Activated naive CD4-positive, alpha-beta T cell treated with anti-CD3 and anti-CD28 coated beads, Interleukin-2, amount 50 U/mL, for 72 hours (primary cell): ENCODE results near the gene TBCK. TPM values are rescaled to one million over a fixed set of nuclear protein-coding genes. Genes with fewer than 3 reads are reported as not detected.

ENCODE experiments used
- ATAC-seq, 2 donors: fragments of 150-1000 bp; cut with Tn5 transposase; 2 replicates each; pipeline ENCODE4 v1.10.0; 2021; ENCODE audit warnings: mild to moderate bottlenecking in 2 of 2, moderate library complexity in 2 of 2
- DNase-seq, 2 donors: peaks; one replicate each; pipeline ENCODE4 v3.0.0; 2021 to 2022; ENCODE audit warnings: low spot score in 2 of 2
- H3K27ac Mint-ChIP-seq, 2 donors: one replicate each; pipeline ENCODE4 v1.8.0; 2022; ENCODE audit warnings: mild to moderate bottlenecking in 2 of 2, mixed read lengths in 2 of 2
- H3K36me3 Mint-ChIP-seq, 2 donors: one replicate each; pipeline ENCODE4 v1.8.0; 2022; ENCODE audit warnings: mixed read lengths in 2 of 2
- H3K9me3 Mint-ChIP-seq, 2 donors: one replicate each; pipeline ENCODE4 v1.8.0; 2022; ENCODE audit warnings: mixed read lengths in 2 of 2
- total RNA-seq, 2 donors: library from RNA; stranded (reverse); gene quantifications; one replicate each; pipeline ENCODE4 v1.2.3, GENCODE V29; 2022

TBCK gene
- total RNA-seq, 2 donors from 2014 or later: 17.6 to 45.9 TPM

- Mint-ChIP-seq H3K36me3 (peaks cover 87 to 88% of the 10 kb centered on the region in 2 donors), H3K9me3 (peaks cover 49% of the 10 kb centered on the region in 2 donors), H3K27ac (no peak overlapping the region)
- ATAC-seq: no peak
- no peak for DNase-seq
These were observed 236.4 kb downstream of the TBCK start for GRCh38 chr4:106079616-106080015.

- Mint-ChIP-seq H3K9me3 (peaks cover 7% of the 10 kb centered on the region in 2 donors), H3K27ac (no peak overlapping the region), H3K36me3 (peaks cover 4 to 6% of the 10 kb centered on the region in 2 donors)
- ATAC-seq (no peak), DNase-seq (no peak)
These were observed 251.0 kb downstream of the TBCK start for GRCh38 chr4:106065018-106065417.

GRCh38 chr4:106063009-106063408, 253.0 kb downstream of the TBCK start:
- no peak overlapping the region for H3K27ac Mint-ChIP-seq
- H3K36me3 Mint-ChIP-seq: peaks cover 0 to 4% of the 10 kb centered on the region in 2 donors
- H3K9me3 Mint-ChIP-seq: peaks cover 0 to 7% of the 10 kb centered on the region in 2 donors
- no peak for ATAC-seq
- no peak for DNase-seq

DNA sequence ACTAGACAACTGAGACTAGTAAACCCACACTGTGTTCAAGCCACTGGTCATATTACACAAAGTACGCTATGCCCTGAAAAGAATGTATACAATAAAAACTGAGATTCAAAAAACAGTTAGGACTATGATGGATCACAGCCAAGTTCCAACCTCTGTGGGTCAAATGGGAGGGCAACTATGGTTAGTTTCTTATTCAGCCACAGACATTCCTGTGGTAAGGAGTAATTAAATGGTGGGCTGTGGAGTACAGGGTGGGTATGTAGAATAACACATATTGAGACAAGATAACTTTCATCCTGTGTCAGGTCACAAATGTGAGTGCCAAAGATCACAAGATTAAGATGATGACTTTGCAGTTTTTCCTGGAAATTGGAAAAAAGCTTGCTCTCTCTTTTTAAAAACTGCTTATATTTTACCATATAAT, 253.5 kb downstream of the TBCK start:
- no peak overlapping the region for H3K27ac Mint-ChIP-seq
- H3K36me3 Mint-ChIP-seq: peaks cover 0 to 4% of the 10 kb centered on the region in 2 donors
- DNase-seq: no peak
- no peak for ATAC-seq
- H3K9me3 Mint-ChIP-seq: peaks cover 0 to 7% of the 10 kb centered on the region in 2 donors

GRCh38 chr4:106058921-106059320, 257.1 kb downstream of the TBCK start:
- no peaks in the 10 kb centered on the region for H3K9me3 Mint-ChIP-seq
- DNase-seq: no peak
- no peak overlapping the region for H3K27ac Mint-ChIP-seq
- no peak for ATAC-seq
- peaks cover 0 to 4% of the 10 kb centered on the region in 2 donors for H3K36me3 Mint-ChIP-seq

GRCh38 chr4:106056914-106057313, 259.1 kb downstream of the TBCK start:
- ATAC-seq: no peak
- no peaks in the 10 kb centered on the region for H3K9me3 Mint-ChIP-seq
- no peak overlapping the region for H3K27ac Mint-ChIP-seq
- H3K36me3 Mint-ChIP-seq: peaks cover 0 to 4% of the 10 kb centered on the region in 2 donors
- no peak for DNase-seq

DNA sequence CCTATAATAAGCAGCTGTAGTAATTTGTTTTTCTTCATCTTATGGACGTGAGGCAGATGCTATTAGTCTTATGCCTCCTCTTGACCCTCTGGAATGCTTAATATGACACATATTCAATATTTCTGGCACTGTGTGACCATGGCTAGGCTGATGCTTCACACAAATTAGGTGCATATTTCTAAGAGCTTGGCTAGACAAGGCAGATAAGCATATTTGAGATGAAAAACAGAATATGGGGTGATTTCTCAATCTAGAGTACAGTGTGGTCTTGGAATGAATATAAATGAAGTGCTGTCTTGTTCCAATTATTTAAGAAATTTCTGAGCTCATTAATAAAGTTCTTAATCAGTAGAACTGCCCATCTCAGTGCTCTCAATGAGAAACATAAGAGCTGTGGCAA, 264.5 kb downstream of the TBCK start:
- Mint-ChIP-seq H3K9me3 (no peaks in the 10 kb centered on the region), H3K36me3 (peaks cover 0 to 8% of the 10 kb centered on the region in 2 donors), H3K27ac (no peak overlapping the region)
- ATAC-seq (no peak), DNase-seq (no peak)

- H3K9me3 Mint-ChIP-seq: no peaks in the 10 kb centered on the region
- DNase-seq (no peak), ATAC-seq (no peak)
- peaks cover 0 to 16% of the 10 kb centered on the region in 2 donors for H3K36me3 Mint-ChIP-seq
- H3K27ac Mint-ChIP-seq: no peak overlapping the region
These were observed 266.5 kb downstream of the TBCK start for GRCh38 chr4:106049490-106049889.

- no peak for DNase-seq
- Mint-ChIP-seq H3K27ac (no peak overlapping the region), H3K9me3 (no peaks in the 10 kb centered on the region), H3K36me3 (peaks cover 0 to 16% of the 10 kb centered on the region in 2 donors)
- ATAC-seq: no peak
These were observed 267.6 kb downstream of the TBCK start for GRCh38 chr4:106048250-106048971.

DNA sequence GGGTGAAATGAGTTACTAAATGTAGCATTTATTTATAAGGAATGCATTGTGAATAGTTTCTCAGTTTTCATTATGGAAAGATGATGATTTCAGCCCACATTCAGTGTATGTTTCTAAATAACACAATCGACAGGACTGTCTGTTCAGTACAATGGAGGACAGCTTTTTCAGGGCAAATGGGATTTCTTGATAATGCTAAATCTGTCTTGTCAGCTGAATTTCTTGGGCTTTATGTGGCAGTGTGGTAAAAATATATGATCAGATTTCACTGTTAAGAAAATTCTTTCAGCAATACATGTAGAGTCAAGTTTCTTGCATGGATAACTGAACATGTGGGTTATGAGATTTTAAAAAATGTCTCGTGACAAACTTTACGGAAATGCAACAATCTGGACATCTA, 269.9 kb downstream of the TBCK start:
- ATAC-seq (no peak), DNase-seq (no peak)
- Mint-ChIP-seq H3K27ac (no peak overlapping the region), H3K9me3 (no peaks in the 10 kb centered on the region), H3K36me3 (peaks cover 0 to 16% of the 10 kb centered on the region in 2 donors)

DNA sequence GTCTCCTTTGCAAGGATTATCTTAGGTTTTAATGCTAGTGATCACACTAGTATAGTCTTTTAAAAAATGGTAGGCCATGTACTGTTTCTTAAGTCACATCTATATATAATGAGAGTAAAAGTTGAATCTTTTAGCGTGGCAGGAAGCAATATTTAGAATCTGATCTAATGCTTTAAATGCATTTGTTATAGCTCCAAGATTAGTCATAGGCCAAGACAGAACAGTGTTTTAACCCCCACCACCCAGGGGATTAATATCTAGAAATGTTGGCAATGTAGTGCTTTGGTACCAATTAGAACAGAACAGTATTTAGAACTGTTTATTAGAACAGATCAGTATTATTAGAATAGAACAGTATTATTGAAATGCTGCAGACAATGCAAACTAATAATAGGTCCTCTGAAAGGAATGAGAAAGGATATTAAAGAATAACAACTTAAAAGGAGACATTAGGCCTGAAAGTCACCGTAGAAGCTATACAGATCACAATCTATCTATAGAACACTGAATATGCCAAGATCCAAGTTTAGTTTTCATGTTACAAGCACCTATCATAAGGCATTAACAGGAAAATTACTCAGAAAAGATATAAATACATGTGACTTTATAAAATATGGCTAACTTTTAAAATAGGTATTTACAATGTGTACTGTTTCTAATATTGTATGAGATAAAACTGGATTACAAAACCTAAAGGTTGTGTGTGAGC, 274.6 kb downstream of the TBCK start:
- Mint-ChIP-seq H3K27ac (no peak overlapping the region), H3K9me3 (no peaks in the 10 kb centered on the region), H3K36me3 (peaks cover 0 to 7% of the 10 kb centered on the region in 2 donors)
- ATAC-seq (no peak), DNase-seq (no peak)

DNA sequence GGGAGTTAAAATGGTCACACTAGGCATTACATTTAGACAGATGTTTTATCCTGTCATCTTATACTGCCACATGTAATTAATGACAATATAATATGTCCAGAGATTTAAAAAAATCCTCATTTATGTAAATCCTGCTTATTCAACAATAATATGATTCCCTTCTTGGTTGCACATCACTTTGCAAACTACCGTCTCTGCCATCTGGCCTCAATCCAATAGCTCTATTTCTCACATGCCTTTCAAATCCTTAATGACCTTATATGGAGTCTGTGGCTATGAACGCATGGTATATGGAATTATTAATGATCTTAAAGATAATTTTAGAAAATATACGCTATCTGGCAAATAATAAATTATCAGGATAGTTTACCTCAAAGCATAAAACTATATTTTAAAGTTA, 276.2 kb downstream of the TBCK start:
- ATAC-seq: no peak
- no peaks in the 10 kb centered on the region for H3K36me3 Mint-ChIP-seq
- H3K9me3 Mint-ChIP-seq: no peaks in the 10 kb centered on the region
- no peak overlapping the region for H3K27ac Mint-ChIP-seq
- DNase-seq: no peak

DNA sequence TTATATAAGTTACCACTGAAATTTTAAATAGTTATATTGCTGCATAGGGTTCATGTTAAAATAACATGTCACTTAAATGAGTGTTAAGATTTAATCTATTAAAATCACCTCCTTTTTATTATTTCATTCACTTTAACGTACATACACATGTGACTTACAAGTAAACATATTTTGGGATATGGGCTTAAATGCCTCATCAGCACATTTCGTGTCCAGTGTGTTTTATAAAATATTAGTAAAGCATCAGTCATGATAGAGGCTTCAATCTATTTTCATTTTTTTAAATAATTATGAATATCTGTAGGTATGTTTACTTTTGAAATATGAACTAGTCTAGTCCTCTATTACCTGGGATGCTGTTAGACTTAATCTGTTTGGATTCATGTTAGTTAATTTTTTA, 277.1 kb downstream of the TBCK start:
- DNase-seq: no peak
- H3K36me3 Mint-ChIP-seq: no peaks in the 10 kb centered on the region

DNA sequence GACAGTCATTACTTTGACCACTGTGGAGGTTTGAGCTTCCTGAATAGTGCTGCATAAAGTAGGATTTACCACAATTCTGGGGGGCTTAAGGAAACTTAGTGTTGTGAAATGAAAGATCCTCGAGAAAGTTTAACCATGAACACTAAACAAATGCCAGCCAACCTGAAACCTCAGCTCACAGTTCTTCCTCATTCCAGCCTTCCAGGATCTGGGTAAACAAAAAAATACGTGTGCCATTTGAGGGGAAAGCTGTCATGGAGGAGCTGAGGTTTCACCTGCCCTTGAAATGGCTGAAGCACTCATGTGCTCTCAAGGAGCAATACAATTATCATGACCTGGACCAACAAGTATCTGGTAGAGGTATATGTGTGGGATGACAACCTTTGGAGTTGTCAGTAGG, 278.0 kb downstream of the TBCK start:
- peaks cover 0 to 4% of the 10 kb centered on the region in 2 donors for H3K9me3 Mint-ChIP-seq
- no peaks in the 10 kb centered on the region for H3K36me3 Mint-ChIP-seq
- no peak overlapping the region for H3K27ac Mint-ChIP-seq
- ATAC-seq: no peak
- no peak for DNase-seq

More for the DNA sequence above, 277.1 kb downstream of the TBCK start:
- H3K27ac Mint-ChIP-seq: no peak overlapping the region
- ATAC-seq: no peak
- no peaks in the 10 kb centered on the region for H3K9me3 Mint-ChIP-seq

GRCh38 chr4:106036848-106037247, 279.2 kb downstream of the TBCK start:
- DNase-seq: no peak
- ATAC-seq: no peak
- peaks cover 5 to 9% of the 10 kb centered on the region in 2 donors for H3K36me3 Mint-ChIP-seq
- H3K9me3 Mint-ChIP-seq: peaks cover 2 to 11% of the 10 kb centered on the region in 2 donors
- no peak overlapping the region for H3K27ac Mint-ChIP-seq

GRCh38 chr4:106036334-106036733, 279.7 kb downstream of the TBCK start:
- Mint-ChIP-seq H3K9me3 (peaks cover 7 to 17% of the 10 kb centered on the region in 2 donors), H3K36me3 (peaks cover 5 to 15% of the 10 kb centered on the region in 2 donors), H3K27ac (no peak overlapping the region)
- no peak for ATAC-seq
- DNase-seq: no peak

DNA sequence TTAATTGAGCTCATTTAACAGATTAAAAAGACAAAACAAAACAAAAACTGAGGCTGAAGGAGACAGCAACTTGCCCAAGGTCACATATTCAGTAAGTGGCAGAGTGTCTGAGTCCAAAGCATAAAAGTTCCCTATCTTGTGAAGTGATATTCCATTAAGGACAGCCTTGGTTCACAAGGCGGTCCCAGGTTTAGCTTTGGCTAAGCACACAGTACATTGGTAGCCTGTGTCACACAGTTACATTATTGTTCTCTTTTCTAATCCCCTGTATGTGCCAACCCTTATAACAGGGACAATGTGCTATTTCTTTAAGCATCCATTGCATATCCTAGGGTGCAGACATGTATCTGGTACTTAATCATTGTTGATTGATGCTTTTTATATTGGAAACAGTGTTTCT, 280.8 kb downstream of the TBCK start:
- ATAC-seq: no peak
- DNase-seq: no peak
- Mint-ChIP-seq H3K27ac (no peak overlapping the region), H3K36me3 (peaks cover 5 to 19% of the 10 kb centered on the region in 2 donors), H3K9me3 (peaks cover 14 to 19% of the 10 kb centered on the region in 2 donors)

DNA sequence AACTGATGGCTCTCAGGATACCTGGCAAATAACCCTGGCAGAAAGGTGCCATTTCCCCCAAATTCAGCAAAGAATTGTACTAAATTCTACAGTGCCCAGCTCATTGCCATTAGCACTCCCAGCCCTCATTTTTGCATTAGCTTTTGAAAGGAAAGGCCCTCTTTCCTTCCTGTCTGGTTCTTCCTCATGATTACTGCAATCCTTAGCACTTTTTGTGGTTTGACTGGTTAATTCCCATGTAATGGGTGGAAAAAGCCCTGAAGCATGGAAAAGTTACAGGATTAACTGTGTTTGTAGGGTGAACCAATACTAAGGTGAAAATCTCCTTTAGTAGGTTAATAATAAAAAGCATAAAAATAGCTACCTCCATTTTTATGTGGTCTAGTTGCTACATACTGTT, 281.3 kb downstream of the TBCK start:
- H3K27ac Mint-ChIP-seq: no peak overlapping the region
- peaks cover 19 to 24% of the 10 kb centered on the region in 2 donors for H3K9me3 Mint-ChIP-seq
- ATAC-seq (no peak), DNase-seq (no peak)
- peaks cover 5 to 23% of the 10 kb centered on the region in 2 donors for H3K36me3 Mint-ChIP-seq
